Measurements from ENCODE around the gene ZNF598.
"Not testable (repeated sequence)": the region's sequence is repeated elsewhere in the genome, so short reads cannot be mapped to it uniquely, and the experiment has no call there.

Gene ZNF598

GRCh38 chr16:2013527-2013926, 3.9 kb upstream of the ZNF598 start:
- no peak for ATAC-seq (ENCODE audit: insufficient read depth, low read depth)
- Histone ChIP-seq H3K27me3 (ENCODE audit: insufficient read depth, low read length, poor library complexity) (no peaks in the 10 kb centered on the region), H2AFZ (ENCODE audit: low read depth, low read length) (no peak overlapping the region), H4K20me1 (ENCODE audit: insufficient read depth, low read length) (peaks cover 8% of the 10 kb centered on the region), H3K27ac (ENCODE audit: low read length) (no peak overlapping the region), H3K4me1 (ENCODE audit: insufficient read depth, low read length) (peaks cover 14% of the 10 kb centered on the region), H3K4me2 (ENCODE audit: insufficient read depth, low read length) (no peak overlapping the region), H3K4me3 (ENCODE audit: low read depth in 1 of 2, low read length in 2 of 2) (no peak overlapping the region), H3K9ac (ENCODE audit: low read depth, low read length) (no peak overlapping the region), H3K79me2 (ENCODE audit: insufficient read depth, low read length) (peaks cover 22% of the 10 kb centered on the region), H3K9me3 (ENCODE audit: insufficient read depth, low read length, severe bottlenecking) (no peaks in the 10 kb centered on the region), H3K36me3 (ENCODE audit: insufficient read depth, low read length) (no peaks in the 10 kb centered on the region)
- TF ChIP-seq CTCF (IDR thresholded peaks at IDR 0.05; ENCODE audit: borderline replicate concordance, extremely low read depth, low read length, poor library complexity, severe bottlenecking) (no peak), EZH2 (IDR thresholded peaks at IDR 0.05; ENCODE audit: borderline replicate concordance, low read depth, low read length, severe bottlenecking) (no peak)
- DNase-seq = no peak

- H3K4me2 ChIP-seq (ENCODE audit: insufficient read depth, low read length); H3K4me3 ChIP-seq (ENCODE audit: low read depth in 1 of 2, low read length in 2 of 2); H3K27me3 ChIP-seq (ENCODE audit: insufficient read depth, low read length, poor library complexity); H3K9me3 ChIP-seq (ENCODE audit: insufficient read depth, low read length, severe bottlenecking); H3K9ac ChIP-seq (ENCODE audit: low read depth, low read length); DNase-seq; ATAC-seq (ENCODE audit: insufficient read depth, low read depth); H3K27ac ChIP-seq (ENCODE audit: low read length); H2AFZ ChIP-seq (ENCODE audit: low read depth, low read length): not testable (repeated sequence)
- Histone ChIP-seq H3K79me2 (ENCODE audit: insufficient read depth, low read length) (peaks cover 40% of the 10 kb centered on the region), H4K20me1 (ENCODE audit: insufficient read depth, low read length) (peaks cover 26% of the 10 kb centered on the region), H3K4me1 (ENCODE audit: insufficient read depth, low read length) (peaks cover 32% of the 10 kb centered on the region), H3K36me3 (ENCODE audit: insufficient read depth, low read length) (peaks cover 15% of the 10 kb centered on the region)
These were observed 2.1 kb upstream of the ZNF598 start for GRCh38 chr16:2011726-2012125.

GRCh38 chr16:2009164-2009711, 383 bp downstream of the ZNF598 start:
- Histone ChIP-seq H4K20me1 (ENCODE audit: insufficient read depth, low read length) (peaks cover 51% of the 10 kb centered on the region), H3K4me3 (ENCODE audit: low read depth in 1 of 2, low read length in 2 of 2) (peak overlapping the region; percentile 70 to 97), H3K9me3 (ENCODE audit: insufficient read depth, low read length, severe bottlenecking) (no peaks in the 10 kb centered on the region), H3K4me1 (ENCODE audit: insufficient read depth, low read length) (peaks cover 45% of the 10 kb centered on the region), H3K36me3 (ENCODE audit: insufficient read depth, low read length) (peaks cover 37% of the 10 kb centered on the region), H3K27me3 (ENCODE audit: insufficient read depth, low read length, poor library complexity) (no peaks in the 10 kb centered on the region), H3K79me2 (ENCODE audit: insufficient read depth, low read length) (peaks cover 65% of the 10 kb centered on the region), H3K4me2 (ENCODE audit: insufficient read depth, low read length) (peak overlapping the region; percentile 89), H3K27ac (ENCODE audit: low read length) (peak overlapping the region; percentile 80), H2AFZ (ENCODE audit: low read depth, low read length) (peak overlapping the region; percentile 73), H3K9ac (ENCODE audit: low read depth, low read length) (peak overlapping the region; percentile 95)
- DNase-seq (peak; percentile 34), ATAC-seq (ENCODE audit: insufficient read depth, low read depth) (peak; percentile 37)
- no peak for TF ChIP-seq CTCF (IDR thresholded peaks at IDR 0.05; ENCODE audit: borderline replicate concordance, extremely low read depth, low read length, poor library complexity, severe bottlenecking)
- TF ChIP-seq EZH2 (IDR thresholded peaks at IDR 0.05; ENCODE audit: borderline replicate concordance, low read depth, low read length, severe bottlenecking) = no peak

GRCh38 chr16:2008631-2009163, 924 bp downstream of the ZNF598 start:
- H3K79me2 ChIP-seq (ENCODE audit: insufficient read depth, low read length) = peaks cover 70% of the 10 kb centered on the region

More at GRCh38 chr16:2008631-2009163, 924 bp downstream of the ZNF598 start:
- ATAC-seq (ENCODE audit: insufficient read depth, low read depth) (peak; percentile 18; the same call in 1 of the 3 replicates), DNase-seq (peak; percentile 63)
- Histone ChIP-seq H3K4me1 (ENCODE audit: insufficient read depth, low read length) (peaks cover 45% of the 10 kb centered on the region), H3K27me3 (ENCODE audit: insufficient read depth, low read length, poor library complexity) (no peaks in the 10 kb centered on the region), H3K36me3 (ENCODE audit: insufficient read depth, low read length) (peaks cover 42% of the 10 kb centered on the region), H3K4me3 (ENCODE audit: low read depth in 1 of 2, low read length in 2 of 2) (peak overlapping the region; percentile 70 to 97), H3K27ac (ENCODE audit: low read length) (peak overlapping the region; percentile 80), H3K9ac (ENCODE audit: low read depth, low read length) (peak overlapping the region; percentile 95), H4K20me1 (ENCODE audit: insufficient read depth, low read length) (peaks cover 57% of the 10 kb centered on the region), H3K4me2 (ENCODE audit: insufficient read depth, low read length) (peak overlapping the region; percentile 89), H3K9me3 (ENCODE audit: insufficient read depth, low read length, severe bottlenecking) (no peaks in the 10 kb centered on the region), H2AFZ (ENCODE audit: low read depth, low read length) (0 out of 2 replicates have a peak overlapping the region, but pooled peaks have one; percentile 73)
- TF ChIP-seq CTCF (IDR thresholded peaks at IDR 0.05; ENCODE audit: borderline replicate concordance, extremely low read depth, low read length, poor library complexity, severe bottlenecking) = no peak
- no peak for TF ChIP-seq EZH2 (IDR thresholded peaks at IDR 0.05; ENCODE audit: borderline replicate concordance, low read depth, low read length, severe bottlenecking)

Measured in DND-41 (cell line).